ENCODE data around the gene EDIL3. TPM values are rescaled to one million over a fixed set of nuclear protein-coding genes. Genes with fewer than 3 reads are reported as not detected.

The EDIL3 gene
- total RNA-seq, 1 donor from 2014 or later = 220 TPM

GRCh38 chr5:84265130-84265529 lies 119.5 kb downstream of the EDIL3 start:
- Mint-ChIP-seq H3K27ac (ENCODE audit: unreplicated experiment) (no peak overlapping the region), H3K36me3 (ENCODE audit: unreplicated experiment) (no peaks in the 10 kb centered on the region), H3K4me3 (ENCODE audit: unreplicated experiment) (no peak overlapping the region), H3K9me3 (ENCODE audit: unreplicated experiment) (peaks cover 2% of the 10 kb centered on the region), H3K4me1 (ENCODE audit: low read depth, unreplicated experiment) (peaks cover 10% of the 10 kb centered on the region), H3K27me3 (ENCODE audit: unreplicated experiment) (no peaks in the 10 kb centered on the region)
- no peak for DNase-seq
- TF ChIP-seq CTCF (IDR thresholded peaks at IDR 0.05; ENCODE audit: partially characterized antibody, unreplicated experiment) = no peak

- peaks cover 6% of the 10 kb centered on the region for H3K36me3 Mint-ChIP-seq (ENCODE audit: unreplicated experiment)
- H3K9me3 Mint-ChIP-seq (ENCODE audit: unreplicated experiment) = peaks cover 3% of the 10 kb centered on the region
- no peak overlapping the region for H3K4me3 Mint-ChIP-seq (ENCODE audit: unreplicated experiment)
- no peaks in the 10 kb centered on the region for H3K27me3 Mint-ChIP-seq (ENCODE audit: unreplicated experiment)
- no peak for TF ChIP-seq CTCF (IDR thresholded peaks at IDR 0.05; ENCODE audit: partially characterized antibody, unreplicated experiment)
- no peak for DNase-seq
- H3K27ac Mint-ChIP-seq (ENCODE audit: unreplicated experiment) = no peak overlapping the region
- H3K4me1 Mint-ChIP-seq (ENCODE audit: low read depth, unreplicated experiment) = peaks cover 13% of the 10 kb centered on the region
These were observed 123.7 kb downstream of the EDIL3 start for GRCh38 chr5:84260939-84261338.

GRCh38 chr5:84260140-84260539 lies 124.5 kb downstream of the EDIL3 start:
- H3K27me3 Mint-ChIP-seq (ENCODE audit: unreplicated experiment) = no peaks in the 10 kb centered on the region
- no peak for TF ChIP-seq CTCF (IDR thresholded peaks at IDR 0.05; ENCODE audit: partially characterized antibody, unreplicated experiment)
- H3K4me1 Mint-ChIP-seq (ENCODE audit: low read depth, unreplicated experiment) = peaks cover 13% of the 10 kb centered on the region
- H3K4me3 Mint-ChIP-seq (ENCODE audit: unreplicated experiment) = no peak overlapping the region
- peaks cover 6% of the 10 kb centered on the region for H3K36me3 Mint-ChIP-seq (ENCODE audit: unreplicated experiment)
- H3K9me3 Mint-ChIP-seq (ENCODE audit: unreplicated experiment) = peaks cover 3% of the 10 kb centered on the region
- H3K27ac Mint-ChIP-seq (ENCODE audit: unreplicated experiment) = peak overlapping the region; percentile 1
- no peak for DNase-seq

- Mint-ChIP-seq H3K9me3 (ENCODE audit: unreplicated experiment) (peaks cover 6% of the 10 kb centered on the region), H3K4me1 (ENCODE audit: low read depth, unreplicated experiment) (peaks cover 19% of the 10 kb centered on the region), H3K4me3 (ENCODE audit: unreplicated experiment) (no peak overlapping the region), H3K27ac (ENCODE audit: unreplicated experiment) (peak overlapping the region; percentile 46), H3K27me3 (ENCODE audit: unreplicated experiment) (no peaks in the 10 kb centered on the region), H3K36me3 (ENCODE audit: unreplicated experiment) (peaks cover 6% of the 10 kb centered on the region)
- no peak for DNase-seq
- TF ChIP-seq CTCF (IDR thresholded peaks at IDR 0.05; ENCODE audit: partially characterized antibody, unreplicated experiment) = no peak
These were observed 125.2 kb downstream of the EDIL3 start for GRCh38 chr5:84259283-84260045.

- Mint-ChIP-seq H3K27ac (ENCODE audit: unreplicated experiment) (no peak overlapping the region), H3K4me1 (ENCODE audit: low read depth, unreplicated experiment) (peaks cover 27% of the 10 kb centered on the region), H3K4me3 (ENCODE audit: unreplicated experiment) (no peak overlapping the region), H3K9me3 (ENCODE audit: unreplicated experiment) (peaks cover 6% of the 10 kb centered on the region), H3K36me3 (ENCODE audit: unreplicated experiment) (peaks cover 6% of the 10 kb centered on the region), H3K27me3 (ENCODE audit: unreplicated experiment) (no peaks in the 10 kb centered on the region)
- no peak for TF ChIP-seq CTCF (IDR thresholded peaks at IDR 0.05; ENCODE audit: partially characterized antibody, unreplicated experiment)
- no peak for DNase-seq
These were observed 127.6 kb downstream of the EDIL3 start for GRCh38 chr5:84257061-84257460.
